GM06990 (cell line): ENCODE data around the gene CEP89.

Experiments used
- DNase-seq: peaks from one replicate; pipeline ENCODE4 v3.0.0-alpha.2; 2011; ENCODE audit not compliant: insufficient read length; ENCODE audit errors: extremely low read depth
- H3K27me3 ChIP-seq: replicated peaks from 2 replicates; pipeline ENCODE4 v1.6.0; 2011; ENCODE audit warnings: low read length; ENCODE audit not compliant: control insufficient read depth, insufficient read depth
- H3K36me3 ChIP-seq: 2 replicates; pipeline ENCODE4 v1.5.1; 2011; ENCODE audit warnings: low read length; ENCODE audit not compliant: control insufficient read depth, insufficient read depth
- H3K4me3 ChIP-seq: replicated peaks from 2 replicates; pipeline ENCODE4 v1.5.1; 2011; ENCODE audit warnings: low read depth, mild to moderate bottlenecking, control low read depth, low read length
- CTCF ChIP-seq: IDR thresholded peaks from 2 replicates; pipeline ENCODE4 v1.5.1; 2011; ENCODE audit warnings: low read length, control low read depth, mild to moderate bottlenecking, inconsistent platforms; ENCODE audit not compliant: insufficient read depth, poor library complexity, severe bottlenecking

CEP89 gene

GRCh38 chr19:32902448-32902847 is 69.3 kb downstream of the CEP89 start:
- no peaks in the 10 kb centered on the region for H3K27me3 ChIP-seq
- no peak for DNase-seq
- H3K4me3 ChIP-seq = no peak overlapping the region
- no peak for TF ChIP-seq CTCF
- H3K36me3 ChIP-seq = no peaks in the 10 kb centered on the region

GRCh38 chr19:32901504-32902161 is 70.1 kb downstream of the CEP89 start:
- no peak overlapping the region for H3K4me3 ChIP-seq
- TF ChIP-seq CTCF = no peak
- no peaks in the 10 kb centered on the region for H3K27me3 ChIP-seq
- no peaks in the 10 kb centered on the region for H3K36me3 ChIP-seq
- DNase-seq = no peak

- H3K4me3 ChIP-seq = no peak overlapping the region
- no peak for TF ChIP-seq CTCF
- no peak for DNase-seq
- no peaks in the 10 kb centered on the region for H3K27me3 ChIP-seq
- no peaks in the 10 kb centered on the region for H3K36me3 ChIP-seq
Observed at GRCh38 chr19:32896516-32897214, 75.1 kb downstream of the CEP89 start.

- no peak overlapping the region for H3K4me3 ChIP-seq
- no peak for TF ChIP-seq CTCF
- H3K36me3 ChIP-seq = no peaks in the 10 kb centered on the region
- H3K27me3 ChIP-seq = no peaks in the 10 kb centered on the region
- DNase-seq = no peak
Observed at GRCh38 chr19:32895384-32895783, 76.4 kb downstream of the CEP89 start.

DNA sequence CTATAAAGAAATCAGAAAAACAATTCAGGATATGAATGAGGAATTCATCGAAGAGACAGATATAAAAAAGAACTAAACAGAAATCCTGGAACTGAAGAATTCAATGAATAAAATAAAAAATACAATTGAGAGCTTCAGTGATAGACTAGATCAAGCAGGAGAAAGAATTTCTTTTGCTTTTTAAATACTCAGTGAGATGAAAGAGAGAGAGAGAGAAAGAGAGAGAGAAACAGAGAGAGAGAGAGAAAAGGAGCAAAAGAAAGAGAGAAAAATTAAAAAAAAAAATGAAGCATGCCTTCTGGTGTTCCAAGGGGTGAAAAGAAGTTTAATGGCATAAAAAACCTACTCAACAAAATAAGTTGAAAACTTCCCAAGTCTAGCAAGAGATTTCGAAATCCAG is 80.1 kb downstream of the CEP89 start:
- H3K36me3 ChIP-seq = no peaks in the 10 kb centered on the region
- DNase-seq = no peak
- no peak for TF ChIP-seq CTCF
- no peak overlapping the region for H3K4me3 ChIP-seq
- H3K27me3 ChIP-seq = no peaks in the 10 kb centered on the region
